ENCODE data around the gene ADIG. TPM values are rescaled to one million over a fixed set of nuclear protein-coding genes. Genes with fewer than 3 reads are reported as not detected.
"Not testable (repeated sequence)": the region's sequence is repeated elsewhere in the genome, so short reads cannot be mapped to it uniquely, and the experiment has no call there.

Gene ADIG
- total RNA-seq, 1 donor from 2014 or later = not detected

GRCh38 chr20:38573413-38573812 is 7.6 kb upstream of the ADIG start:
- DNase-seq (ENCODE audit: low spot score) = no peak

GRCh38 chr20:38579219-38579910 is 1.6 kb upstream of the ADIG start:
- DNase-seq (ENCODE audit: low spot score) = no peak

GRCh38 chr20:38579921-38580320 is 1.1 kb upstream of the ADIG start:
- DNase-seq (ENCODE audit: low spot score) = no peak

GRCh38 chr20:38581830-38582358 is 897 bp downstream of the ADIG start:
- DNase-seq (ENCODE audit: low spot score) = no peak

- DNase-seq (ENCODE audit: low spot score) = no peak
Measured at GRCh38 chr20:38583306-38583705, 2.3 kb downstream of the ADIG start.

- no peak for DNase-seq (ENCODE audit: low spot score)
Measured at GRCh38 chr20:38584099-38584763, 3.2 kb downstream of the ADIG start.

GRCh38 chr20:38585404-38586180 is 4.6 kb downstream of the ADIG start:
- no peak for DNase-seq (ENCODE audit: low spot score)

- DNase-seq (ENCODE audit: low spot score) = no peak
Measured at GRCh38 chr20:38586181-38586525, 5.2 kb downstream of the ADIG start.

- DNase-seq (ENCODE audit: low spot score) = no peak
Measured at GRCh38 chr20:38588303-38588702, 7.3 kb downstream of the ADIG start.

GRCh38 chr20:38589351-38589750 is 8.4 kb downstream of the ADIG start:
- DNase-seq (ENCODE audit: low spot score) = no peak

- no peak for DNase-seq (ENCODE audit: low spot score)
Measured at GRCh38 chr20:38589967-38590675, 9.1 kb downstream of the ADIG start.

- no peak for DNase-seq (ENCODE audit: low spot score)
Measured at GRCh38 chr20:38590676-38591473, 9.9 kb downstream of the ADIG start.

- DNase-seq (ENCODE audit: low spot score) = no peak
Measured at GRCh38 chr20:38591474-38592410, 10.7 kb downstream of the ADIG start.

- DNase-seq (ENCODE audit: low spot score) = not testable (repeated sequence)
Measured at GRCh38 chr20:38592411-38592790, 11.4 kb downstream of the ADIG start.

GRCh38 chr20:38594281-38594680 is 13.3 kb downstream of the ADIG start:
- DNase-seq (ENCODE audit: low spot score) = not testable (repeated sequence)

GRCh38 chr20:38595886-38596285 is 14.9 kb downstream of the ADIG start:
- DNase-seq (ENCODE audit: low spot score) = not testable (repeated sequence)

GRCh38 chr20:38599410-38599882 is 18.4 kb downstream of the ADIG start:
- peak; percentile 42 for DNase-seq (ENCODE audit: low spot score)

- DNase-seq (ENCODE audit: low spot score) = no peak
Measured at GRCh38 chr20:38600057-38600456, 19.1 kb downstream of the ADIG start.

- DNase-seq (ENCODE audit: low spot score) = no peak
Measured at GRCh38 chr20:38601216-38602184, 20.5 kb downstream of the ADIG start, which contains the start of gene ARHGAP40. TSS of gene ARHGAP40 (plus strand) at chr20:38601809.
